Measurements from ENCODE around the gene ZCCHC3.
"Not testable (repeated sequence)": the region's sequence is repeated elsewhere in the genome, so short reads cannot be mapped to it uniquely, and the experiment has no call there.

Gene ZCCHC3

GRCh38 chr20:297098-297924, at the start of gene ZCCHC3:
ZCCHC3 (plus strand) TSS chr20:297570; CDS start chr20:297587, 17 bp downstream.
- DNase-seq (ENCODE audit: extremely low spot score, insufficient read length, low read depth) (peak; percentile 73), FAIRE-seq (peak; percentile 79)

DNA sequence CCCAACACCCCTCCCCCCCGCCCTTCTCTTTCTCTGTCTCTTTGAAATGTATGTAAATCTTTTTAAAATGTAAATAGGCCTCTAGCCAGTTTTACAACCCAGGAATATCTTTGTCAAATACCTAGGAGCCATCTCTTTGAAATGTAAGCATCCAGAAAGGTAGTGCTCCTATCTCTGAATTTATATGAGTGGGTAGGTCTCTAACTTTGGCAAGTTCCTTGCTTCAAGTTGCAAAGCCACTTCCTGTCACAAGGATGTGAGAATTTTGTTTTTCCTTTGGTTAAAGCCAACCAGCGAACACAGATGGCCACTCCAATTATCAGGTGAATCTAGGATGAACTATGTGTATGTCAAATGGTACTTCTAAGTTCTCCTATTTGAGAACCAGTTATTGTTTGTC, 46.0 kb upstream of the ZCCHC3 start:
- FAIRE-seq (no peak), DNase-seq (ENCODE audit: extremely low spot score, insufficient read length, low read depth) (no peak)

- DNase-seq (ENCODE audit: extremely low spot score, insufficient read length, low read depth): no peak
- no peak for FAIRE-seq
Observed at GRCh38 chr20:252801-253200, 44.6 kb upstream of the ZCCHC3 start.

DNA sequence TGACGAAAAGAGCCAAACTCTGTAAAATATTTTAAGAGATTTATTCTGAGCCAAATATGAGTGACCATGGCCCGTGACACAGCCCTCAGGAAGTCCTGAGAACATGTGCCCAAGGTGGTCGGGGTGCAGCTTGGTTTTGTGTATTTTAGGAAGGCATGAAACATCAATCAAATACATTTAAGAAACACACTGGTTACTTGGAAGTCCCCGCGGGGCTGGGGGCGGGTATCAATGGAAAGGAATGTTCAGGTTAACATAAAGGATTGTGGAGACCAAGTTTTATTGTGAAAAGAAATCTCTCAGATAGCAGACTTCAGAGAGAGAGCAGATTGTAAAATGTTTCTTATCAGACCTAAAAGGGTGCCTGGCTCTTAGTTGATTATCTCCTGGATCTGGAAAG, 43.9 kb upstream of the ZCCHC3 start:
- DNase-seq (ENCODE audit: extremely low spot score, insufficient read length, low read depth); FAIRE-seq: not testable (repeated sequence)

DNA sequence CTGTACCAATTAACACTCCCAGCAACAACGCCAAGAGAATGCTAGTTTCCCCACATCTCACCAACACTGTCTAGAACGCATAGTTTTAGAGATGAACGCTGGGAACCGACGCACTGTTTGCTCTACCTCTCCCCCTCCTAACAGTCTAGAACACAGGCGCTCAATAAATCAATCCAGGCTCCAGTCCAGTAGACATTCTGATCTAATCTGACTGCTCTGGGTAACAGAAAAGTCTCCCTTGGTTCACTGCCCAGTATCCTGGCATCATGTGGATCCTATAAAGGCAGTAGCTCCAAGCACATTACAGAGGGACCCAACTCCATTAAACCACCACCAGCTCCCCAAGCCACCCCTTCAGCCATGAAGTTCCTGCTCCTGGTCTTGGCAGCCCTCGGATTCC, 40.0 kb upstream of the ZCCHC3 start, which contains the start of gene DEFB132:
TSS of gene DEFB132 (plus strand) at position 306 of the 400 bp plus-strand sequence. CDS start at position 361, 55 bp downstream.
- FAIRE-seq (no peak), DNase-seq (ENCODE audit: extremely low spot score, insufficient read length, low read depth) (no peak)

DNA sequence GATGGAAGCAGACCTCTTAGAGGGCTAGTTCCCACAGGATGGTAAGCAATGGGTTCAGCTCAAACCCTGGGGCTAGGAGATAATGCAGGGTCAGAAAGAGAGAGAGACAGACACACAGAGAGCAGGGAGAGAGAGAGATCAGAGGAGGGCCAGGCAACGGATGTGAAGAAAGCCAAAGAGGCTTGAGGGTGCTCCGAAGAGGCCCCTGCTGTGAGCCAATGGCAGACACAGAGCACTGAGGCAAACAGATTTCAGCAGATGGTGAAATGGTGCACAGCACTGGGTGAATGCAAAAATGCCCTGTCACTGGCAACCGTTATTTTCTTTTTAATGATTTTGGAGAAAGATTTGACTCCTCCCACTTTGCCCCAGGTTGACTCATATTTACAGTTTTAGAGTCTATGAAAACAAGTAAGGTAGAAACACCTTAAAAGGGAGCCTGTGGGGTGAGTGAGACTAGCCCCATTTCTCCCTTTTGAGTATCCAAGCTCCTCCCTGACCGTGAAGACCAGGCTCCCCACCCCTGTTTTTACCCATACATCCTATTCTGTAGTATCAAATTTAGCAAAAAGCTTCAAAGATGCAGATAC, 39.0 kb upstream of the ZCCHC3 start:
- DNase-seq (ENCODE audit: extremely low spot score, insufficient read length, low read depth): no peak
- no peak for FAIRE-seq

DNA sequence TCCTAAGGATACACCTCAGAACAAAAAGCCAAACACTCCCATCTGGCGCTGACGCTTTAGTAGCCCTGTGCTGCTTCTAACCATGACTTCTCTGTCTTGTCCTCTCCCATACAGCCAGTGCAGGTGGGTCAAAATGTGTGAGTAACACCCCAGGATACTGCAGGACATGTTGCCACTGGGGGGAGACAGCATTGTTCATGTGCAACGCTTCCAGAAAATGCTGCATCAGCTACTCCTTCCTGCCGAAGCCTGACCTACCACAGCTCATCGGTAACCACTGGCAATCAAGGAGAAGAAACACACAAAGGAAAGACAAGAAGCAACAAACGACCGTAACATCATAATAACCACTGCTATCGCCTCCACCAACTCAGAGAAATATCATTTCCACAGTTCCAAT, 38.4 kb upstream of the ZCCHC3 start:
- no peak for FAIRE-seq
- no peak for DNase-seq (ENCODE audit: extremely low spot score, insufficient read length, low read depth)

GRCh38 chr20:259981-260380, 37.4 kb upstream of the ZCCHC3 start:
- DNase-seq (ENCODE audit: extremely low spot score, insufficient read length, low read depth) (no peak), FAIRE-seq (no peak)

DNA sequence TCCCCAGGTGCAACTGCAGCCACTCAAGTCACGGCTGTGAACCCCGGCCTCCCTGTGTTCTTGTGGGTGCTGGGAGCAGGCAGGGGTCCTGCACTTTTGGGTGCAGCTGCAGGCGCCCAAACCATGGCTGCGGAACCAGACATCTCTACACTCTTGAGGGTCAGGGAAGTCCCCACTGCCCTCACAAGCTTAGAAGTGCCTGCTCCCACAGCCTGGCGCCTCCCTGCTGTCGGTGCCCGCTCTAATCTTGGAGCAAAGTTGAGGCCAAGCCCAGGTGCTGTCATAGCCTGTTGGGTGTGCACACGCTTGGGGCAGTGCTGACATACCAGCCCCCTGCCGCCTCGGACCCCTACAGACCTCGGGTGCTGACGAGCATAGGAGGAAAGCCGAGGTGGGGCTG, 33.7 kb upstream of the ZCCHC3 start:
- FAIRE-seq (no peak), DNase-seq (ENCODE audit: extremely low spot score, insufficient read length, low read depth) (no peak)

DNA sequence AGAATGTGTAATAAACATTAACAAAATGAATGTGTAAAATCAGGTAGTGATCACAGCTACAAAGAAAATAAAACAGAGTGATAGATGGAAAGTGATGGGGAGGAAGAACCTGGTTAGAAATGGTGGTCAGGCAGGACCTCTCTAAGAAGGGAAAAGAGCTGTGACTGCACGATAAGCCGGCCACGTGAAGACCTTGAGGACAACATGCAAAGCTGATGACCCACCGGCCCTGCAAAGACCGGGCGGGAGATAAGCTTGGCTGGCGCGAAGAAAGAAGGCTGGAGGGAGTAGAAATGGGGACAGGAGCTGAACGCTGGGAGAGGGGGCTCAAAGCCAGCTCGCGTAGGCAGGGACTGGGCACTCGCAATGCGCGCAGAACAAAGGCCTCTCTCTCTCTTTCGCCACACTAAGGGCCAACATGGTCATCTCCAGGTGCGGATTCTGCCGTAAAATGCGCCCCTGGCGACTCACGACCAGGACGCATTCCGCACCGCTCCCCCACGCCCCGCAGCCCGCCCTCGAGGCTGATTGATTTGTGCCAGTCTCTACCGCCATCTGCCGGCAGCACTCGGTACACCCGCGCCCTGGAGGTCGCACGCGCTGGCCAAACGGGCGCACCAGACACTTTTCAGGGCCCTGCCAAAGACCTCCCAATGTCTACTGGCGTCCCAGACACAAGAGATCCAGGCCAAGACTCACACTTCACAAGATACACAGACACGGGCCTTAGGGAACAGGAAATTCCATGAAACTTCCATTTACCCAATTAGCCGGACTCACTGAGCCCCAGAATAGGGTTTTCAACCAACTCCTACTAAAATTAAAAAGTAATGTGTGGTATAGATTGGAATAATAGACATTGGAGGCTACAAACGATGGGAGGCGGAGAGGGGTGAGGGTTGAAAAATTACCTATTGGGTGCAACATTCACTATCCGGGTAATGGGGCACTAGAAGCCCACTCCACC, 30.5 kb upstream of the ZCCHC3 start:
- DNase-seq (ENCODE audit: extremely low spot score, insufficient read length, low read depth) (peak; percentile 88), FAIRE-seq (peak; percentile 89)

DNA sequence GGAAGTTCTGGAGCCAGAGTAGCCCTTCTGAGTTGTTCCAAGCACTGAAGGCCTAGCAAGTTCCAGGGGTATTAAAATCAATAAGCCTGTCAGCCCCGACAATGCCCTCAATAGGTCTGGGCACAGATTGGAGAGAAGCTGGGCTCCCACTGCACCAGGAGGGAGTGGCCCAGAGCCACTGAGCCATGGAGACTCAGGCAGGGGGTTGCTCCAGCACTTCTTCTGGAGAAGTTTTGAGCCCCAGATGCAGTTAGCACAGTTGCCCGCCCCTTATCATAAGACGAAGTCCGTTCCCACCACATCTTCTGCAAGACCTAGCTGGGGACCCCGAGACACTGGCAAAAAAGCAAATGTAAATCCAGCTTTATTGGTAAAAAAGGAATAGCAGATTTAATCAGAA, 26.9 kb upstream of the ZCCHC3 start:
- no peak for DNase-seq (ENCODE audit: extremely low spot score, insufficient read length, low read depth)
- no peak for FAIRE-seq

DNA sequence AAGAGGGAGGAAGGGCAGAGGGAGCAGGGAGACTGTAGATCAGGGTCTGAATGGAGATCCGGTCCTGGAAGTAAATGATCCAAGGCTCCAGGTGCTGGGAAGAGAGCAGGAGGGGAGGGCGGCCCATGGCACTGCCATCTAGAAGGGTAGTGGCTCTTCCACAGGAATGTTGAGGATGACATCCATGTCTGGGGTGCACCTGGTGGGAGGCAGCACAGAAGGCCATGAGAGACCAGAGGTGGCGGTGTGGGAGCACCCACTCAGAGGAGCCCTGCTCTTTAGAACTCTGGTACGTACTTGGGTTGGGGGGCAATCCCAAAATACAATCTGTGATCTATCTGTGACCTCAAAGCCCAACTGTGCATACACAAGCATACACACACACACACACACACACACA, 26.3 kb upstream of the ZCCHC3 start:
- no peak for FAIRE-seq
- no peak for DNase-seq (ENCODE audit: extremely low spot score, insufficient read length, low read depth)

- FAIRE-seq: no peak
- DNase-seq (ENCODE audit: extremely low spot score, insufficient read length, low read depth): no peak
Observed at GRCh38 chr20:271528-271927, 25.8 kb upstream of the ZCCHC3 start.

GRCh38 chr20:272718-273117, 24.7 kb upstream of the ZCCHC3 start:
- no peak for FAIRE-seq
- DNase-seq (ENCODE audit: extremely low spot score, insufficient read length, low read depth): no peak

DNA sequence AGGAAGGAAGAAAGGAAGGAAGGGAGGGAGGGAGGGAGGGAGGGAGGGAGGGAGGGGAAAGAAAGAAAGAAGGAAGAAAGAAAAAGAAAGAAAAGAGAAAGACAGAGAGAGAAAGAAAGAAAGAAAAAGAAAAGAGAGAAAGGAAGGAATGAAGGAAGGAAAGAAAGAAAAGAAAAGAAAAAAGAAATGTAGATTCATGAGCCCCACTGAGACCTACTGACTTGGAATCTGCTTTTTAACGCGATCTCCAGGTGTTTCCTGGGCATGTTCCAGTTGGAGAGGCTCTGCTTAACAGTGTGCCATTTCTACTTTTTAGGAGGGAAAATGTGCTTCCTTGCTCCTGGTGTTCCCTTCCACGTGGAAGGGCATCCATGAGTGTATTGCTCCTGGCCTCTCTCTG, 23.5 kb upstream of the ZCCHC3 start:
- FAIRE-seq (no peak), DNase-seq (ENCODE audit: extremely low spot score, insufficient read length, low read depth) (no peak)

GRCh38 chr20:275791-276190, 21.6 kb upstream of the ZCCHC3 start:
- FAIRE-seq: no peak

GRCh38 chr20:276620-277495, 20.5 kb upstream of the ZCCHC3 start:
- DNase-seq (ENCODE audit: extremely low spot score, insufficient read length, low read depth) (no peak), FAIRE-seq (no peak)

More at GRCh38 chr20:275791-276190, 21.6 kb upstream of the ZCCHC3 start:
- DNase-seq (ENCODE audit: extremely low spot score, insufficient read length, low read depth): no peak

- DNase-seq (ENCODE audit: extremely low spot score, insufficient read length, low read depth) (no peak), FAIRE-seq (no peak)
Observed at GRCh38 chr20:277496-277781, 19.9 kb upstream of the ZCCHC3 start.

DNA sequence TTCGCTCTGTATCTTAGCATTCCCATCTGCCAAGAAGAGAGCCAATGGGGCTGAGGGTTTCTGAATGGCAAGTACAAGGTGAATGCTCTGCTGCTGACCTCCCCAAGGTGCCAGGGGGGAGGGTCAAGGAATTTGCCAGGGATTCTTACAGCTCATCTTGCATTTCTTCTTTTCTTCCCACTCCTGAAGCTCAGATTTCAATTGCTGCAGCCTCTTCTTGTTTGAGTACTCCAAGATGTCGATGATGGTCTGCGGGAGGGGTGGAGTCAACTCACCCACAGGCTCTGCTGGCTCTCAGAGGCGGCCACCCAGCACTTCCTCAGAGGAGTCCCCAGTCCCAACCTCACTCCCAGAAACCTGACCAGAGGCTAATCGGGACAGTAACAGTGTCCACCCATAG, 19.2 kb upstream of the ZCCHC3 start:
- FAIRE-seq: no peak
- no peak for DNase-seq (ENCODE audit: extremely low spot score, insufficient read length, low read depth)
